ENCODE results near the gene FGD3.

DNA sequence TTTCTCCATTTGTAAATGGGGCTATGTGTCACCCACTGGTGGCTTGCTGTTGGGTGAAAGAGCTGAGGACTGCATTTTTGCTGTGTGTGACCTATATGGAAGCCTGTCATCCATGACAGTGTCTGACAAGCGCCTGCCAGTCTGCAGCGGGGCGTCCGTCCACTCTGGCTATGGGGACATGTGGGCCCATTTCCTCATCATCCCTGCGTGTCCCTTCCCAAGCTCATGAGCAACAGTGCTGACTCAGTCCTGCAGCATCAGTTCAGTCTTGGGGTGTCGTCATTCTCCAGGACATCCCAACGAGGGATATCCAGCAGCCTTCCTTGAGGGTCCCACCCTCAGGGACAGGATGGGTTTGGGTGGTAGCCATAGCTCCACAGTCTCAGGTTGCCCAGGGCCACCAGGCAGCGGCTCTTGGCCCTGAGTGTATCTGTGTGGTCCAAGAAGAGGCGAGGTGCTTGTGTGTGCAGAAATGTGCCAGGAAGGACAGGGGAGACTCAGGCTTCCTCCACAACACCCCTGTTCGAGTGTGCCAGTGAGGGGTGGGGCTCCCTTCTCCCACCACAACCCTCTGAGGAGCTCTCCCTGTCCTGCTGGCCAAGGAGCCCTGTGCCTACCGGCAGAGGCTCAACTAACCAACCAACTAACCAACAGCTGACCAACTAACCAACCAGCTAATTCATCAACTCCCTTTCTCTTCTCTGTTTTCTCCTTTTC, 2.1 kb downstream of the FGD3 start:
- TF ChIP-seq POLR2A (IDR thresholded peaks at IDR 0.05) (no peak), POLR2AphosphoS5 (IDR thresholded peaks at IDR 0.05) (no peak)
- TF ChIP-seq, protein P1, sequence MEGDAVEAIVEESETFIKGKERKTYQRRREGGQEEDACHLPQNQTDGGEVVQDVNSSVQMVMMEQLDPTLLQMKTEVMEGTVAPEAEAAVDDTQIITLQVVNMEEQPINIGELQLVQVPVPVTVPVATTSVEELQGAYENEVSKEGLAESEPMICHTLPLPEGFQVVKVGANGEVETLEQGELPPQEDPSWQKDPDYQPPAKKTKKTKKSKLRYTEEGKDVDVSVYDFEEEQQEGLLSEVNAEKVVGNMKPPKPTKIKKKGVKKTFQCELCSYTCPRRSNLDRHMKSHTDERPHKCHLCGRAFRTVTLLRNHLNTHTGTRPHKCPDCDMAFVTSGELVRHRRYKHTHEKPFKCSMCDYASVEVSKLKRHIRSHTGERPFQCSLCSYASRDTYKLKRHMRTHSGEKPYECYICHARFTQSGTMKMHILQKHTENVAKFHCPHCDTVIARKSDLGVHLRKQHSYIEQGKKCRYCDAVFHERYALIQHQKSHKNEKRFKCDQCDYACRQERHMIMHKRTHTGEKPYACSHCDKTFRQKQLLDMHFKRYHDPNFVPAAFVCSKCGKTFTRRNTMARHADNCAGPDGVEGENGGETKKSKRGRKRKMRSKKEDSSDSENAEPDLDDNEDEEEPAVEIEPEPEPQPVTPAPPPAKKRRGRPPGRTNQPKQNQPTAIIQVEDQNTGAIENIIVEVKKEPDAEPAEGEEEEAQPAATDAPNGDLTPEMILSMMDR (IDR thresholded peaks at IDR 0.05 in 8 of 11, conservative IDR thresholded peaks at IDR 0.05 in 3 of 11): no peak

Data from spleen (tissue), 7 donors.